GM12891 (cell line): Measurements from ENCODE around the gene TP53BP2.

Experiments
- PAX5 ChIP-seq: IDR thresholded peaks from 2 replicates; pipeline ENCODE4 v1.6.1; 2011; ENCODE audit warnings: low read length, moderate library complexity, mild to moderate bottlenecking; ENCODE audit not compliant: insufficient read depth, severe bottlenecking
- POLR2A ChIP-seq: IDR thresholded peaks from 2 replicates; pipeline ENCODE4 v1.6.1; 2011; ENCODE audit warnings: low read depth, low read length, control low read depth
- POLR2AphosphoS5 ChIP-seq: IDR thresholded peaks from 2 replicates; pipeline ENCODE4 v1.6.1; 2011; ENCODE audit warnings: low read depth, low read length, control low read depth
- TAF1 ChIP-seq: IDR thresholded peaks from 2 replicates; pipeline ENCODE4 v1.6.1; 2011; ENCODE audit warnings: low read depth, low read length, control low read depth

- no peak for TF ChIP-seq POLR2A
- TF ChIP-seq POLR2AphosphoS5, result no peak
- TF ChIP-seq TAF1, result no peak
- no peak for TF ChIP-seq PAX5
Observed at GRCh38 chr1:223886516-223886921, 40.8 kb upstream of the TP53BP2 start.
